HepG2 (cell line): ENCODE measurements around the gene CAMK1G. TPM values are rescaled to one million over a fixed set of nuclear protein-coding genes. Genes with fewer than 3 reads are reported as not detected.

Experiments used
- KLF16 ChIP-seq, 2 experiments: sonication (generic) in 1 of 2; formaldehyde crosslinking in 1 of 2; IDR thresholded peaks; 2 replicates each; pipeline versions ENCODE4 v1.6.1 to v1.8.0; 2016 to 2023; ENCODE audit warnings: missing genetic modification reagents in 2 of 2, missing compliant biosample characterization in 1 of 2
- NFIB ChIP-seq: sonication (generic); formaldehyde crosslinking; IDR thresholded peaks from 2 replicates; pipeline ENCODE4 v1.9.0; 2021; ENCODE audit warnings: missing genetic modification reagents, mild to moderate bottlenecking, borderline replicate concordance
- NR1H2 ChIP-seq: sonication (generic); formaldehyde crosslinking; IDR thresholded peaks from 2 replicates; pipeline ENCODE4 v1.8.1; 2022; ENCODE audit warnings: low read depth, missing genetic modification reagents, borderline replicate concordance
- SRSF4 ChIP-seq: fragments of 200-400 bp; formaldehyde crosslinking; IDR thresholded peaks from one replicate; pipeline ENCODE4 v1.6.1; 2018; ENCODE audit warnings: mild to moderate bottlenecking, low read depth, low read length, moderate library complexity; ENCODE audit not compliant: poor library complexity, severe bottlenecking
- STAG1 ChIP-seq: sonication (generic); formaldehyde crosslinking; IDR thresholded peaks from 2 replicates; pipeline ENCODE4 v1.4.0; 2020; ENCODE audit warnings: missing genetic modification reagents
- TCF7L2 ChIP-seq: IDR thresholded peaks from 2 replicates; pipeline ENCODE4 v1.6.1; 2011; ENCODE audit warnings: mild to moderate bottlenecking, low read depth, low read length, moderate library complexity
- TP53 ChIP-seq: sonication (generic); formaldehyde crosslinking; conservative IDR thresholded peaks from 2 replicates; pipeline ENCODE4 v1.4.0; 2020; ENCODE audit warnings: missing genetic modification reagents
- ZBTB20 ChIP-seq: sonication (generic); formaldehyde crosslinking; IDR thresholded peaks from 2 replicates; pipeline ENCODE4 v1.8.1; 2023; ENCODE audit warnings: missing genetic modification reagents, low read depth, mild to moderate bottlenecking, borderline replicate concordance
- ZNF251 ChIP-seq: sonication (generic); formaldehyde crosslinking; IDR thresholded peaks from 2 replicates; pipeline ENCODE4 v1.9.0; 2021; ENCODE audit warnings: mild to moderate bottlenecking, missing genetic modification reagents
- ZNF253 ChIP-seq: sonication (generic); formaldehyde crosslinking; IDR thresholded peaks from 2 replicates; pipeline ENCODE4 v1.8.0; 2022; ENCODE audit warnings: mild to moderate bottlenecking, missing genetic modification reagents, borderline replicate concordance
- ZNF891 ChIP-seq: sonication (generic); formaldehyde crosslinking; IDR thresholded peaks from 2 replicates; pipeline ENCODE4 v1.5.0; 2020; ENCODE audit warnings: mild to moderate bottlenecking, missing genetic modification reagents
- polyA plus RNA-seq, 8 experiments: library from polyadenylated mRNA; depleted of rRNA in 3 of 8; stranded (reverse) in 7 of 8; unstranded in 1 of 8; fragments of >200 nt; fragmentation: Illumina TruSeq in 4 of 8; extraction: Trizol in 4 of 8; gene quantifications; 2 replicates each; pipeline versions ENCODE4 v1.2.1 to v1.2.3, GENCODE V29; 2011 to 2016; ENCODE audit warnings: low read depth in 4 of 8, missing spikeins in 1 of 8, mixed read lengths in 1 of 8; ENCODE audit not compliant: insufficient read depth in 1 of 8
- total RNA-seq, 5 experiments: library from RNA; depleted of rRNA; stranded (reverse); fragments of >200 nt; fragmentation: Illumina TruSeq; extraction: Trizol; gene quantifications; 2 replicates each; pipeline ENCODE4 v1.2.3, GENCODE V29; 2016; ENCODE audit warnings: low read depth in 1 of 5
- TF ChIP-seq, protein P1 (sequence below), 2 experiments: fragments of 450-650 bp in 1 of 2; sonication (generic) in 1 of 2; formaldehyde crosslinking in 1 of 2; IDR thresholded peaks; 2 replicates each; pipeline versions ENCODE4 v1.6.1 to v1.8.0; 2016 to 2022; ENCODE audit warnings: antibody characterized with exemption in 1 of 2, mild to moderate bottlenecking in 1 of 2, missing genetic modification reagents in 1 of 2
- TF ChIP-seq, protein P2 (sequence below): IDR thresholded peaks from 2 replicates; pipeline ENCODE4 v1.6.1; 2016; ENCODE audit warnings: low read depth, missing genetic modification reagents, missing compliant biosample characterization

Gene CAMK1G
- total and polyA plus RNA-seq, 2 of the 13 experiments (the other 11 are each of a cell fraction or from before 2014, with no cell fraction given): not detected

DNA sequence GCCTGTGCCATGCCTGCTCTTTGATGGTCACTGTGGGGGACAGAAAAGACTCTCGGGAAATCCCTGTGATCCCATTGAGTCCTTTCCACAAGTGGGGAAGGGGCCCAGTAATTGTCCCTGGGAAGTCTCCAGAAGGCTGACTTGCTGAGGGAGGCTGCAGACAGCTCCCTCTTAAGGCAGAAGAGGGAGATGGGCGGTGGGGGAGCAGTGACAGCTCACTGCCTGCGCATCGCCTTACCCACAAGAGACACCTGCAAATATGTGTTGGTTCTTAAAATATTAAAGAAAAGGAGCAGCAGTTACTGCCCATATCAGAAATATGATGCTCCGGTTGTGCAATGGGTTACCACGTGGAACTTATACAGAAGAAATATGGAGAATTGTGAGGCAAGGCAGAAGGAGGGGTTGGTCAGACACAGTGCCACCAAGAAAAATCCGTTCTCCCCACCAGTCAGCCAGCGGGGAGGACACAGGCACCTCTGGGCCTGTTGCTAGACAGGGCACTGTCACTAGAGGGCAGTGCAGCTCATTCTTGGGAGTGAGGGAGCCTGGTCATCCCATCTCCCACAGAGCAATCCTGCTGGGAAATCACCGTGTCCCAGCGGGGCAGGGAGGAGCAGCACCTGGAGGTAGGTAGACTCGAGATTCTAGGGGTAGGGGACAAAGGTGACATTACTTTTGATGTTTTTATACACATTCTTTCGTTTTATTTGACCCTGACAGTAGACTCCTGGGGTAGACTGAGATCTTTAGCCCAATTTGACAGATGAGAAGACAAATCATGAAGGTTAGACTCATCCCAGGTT is 6.9 kb upstream of the CAMK1G start (continued):
- TF ChIP-seq, protein P1, sequence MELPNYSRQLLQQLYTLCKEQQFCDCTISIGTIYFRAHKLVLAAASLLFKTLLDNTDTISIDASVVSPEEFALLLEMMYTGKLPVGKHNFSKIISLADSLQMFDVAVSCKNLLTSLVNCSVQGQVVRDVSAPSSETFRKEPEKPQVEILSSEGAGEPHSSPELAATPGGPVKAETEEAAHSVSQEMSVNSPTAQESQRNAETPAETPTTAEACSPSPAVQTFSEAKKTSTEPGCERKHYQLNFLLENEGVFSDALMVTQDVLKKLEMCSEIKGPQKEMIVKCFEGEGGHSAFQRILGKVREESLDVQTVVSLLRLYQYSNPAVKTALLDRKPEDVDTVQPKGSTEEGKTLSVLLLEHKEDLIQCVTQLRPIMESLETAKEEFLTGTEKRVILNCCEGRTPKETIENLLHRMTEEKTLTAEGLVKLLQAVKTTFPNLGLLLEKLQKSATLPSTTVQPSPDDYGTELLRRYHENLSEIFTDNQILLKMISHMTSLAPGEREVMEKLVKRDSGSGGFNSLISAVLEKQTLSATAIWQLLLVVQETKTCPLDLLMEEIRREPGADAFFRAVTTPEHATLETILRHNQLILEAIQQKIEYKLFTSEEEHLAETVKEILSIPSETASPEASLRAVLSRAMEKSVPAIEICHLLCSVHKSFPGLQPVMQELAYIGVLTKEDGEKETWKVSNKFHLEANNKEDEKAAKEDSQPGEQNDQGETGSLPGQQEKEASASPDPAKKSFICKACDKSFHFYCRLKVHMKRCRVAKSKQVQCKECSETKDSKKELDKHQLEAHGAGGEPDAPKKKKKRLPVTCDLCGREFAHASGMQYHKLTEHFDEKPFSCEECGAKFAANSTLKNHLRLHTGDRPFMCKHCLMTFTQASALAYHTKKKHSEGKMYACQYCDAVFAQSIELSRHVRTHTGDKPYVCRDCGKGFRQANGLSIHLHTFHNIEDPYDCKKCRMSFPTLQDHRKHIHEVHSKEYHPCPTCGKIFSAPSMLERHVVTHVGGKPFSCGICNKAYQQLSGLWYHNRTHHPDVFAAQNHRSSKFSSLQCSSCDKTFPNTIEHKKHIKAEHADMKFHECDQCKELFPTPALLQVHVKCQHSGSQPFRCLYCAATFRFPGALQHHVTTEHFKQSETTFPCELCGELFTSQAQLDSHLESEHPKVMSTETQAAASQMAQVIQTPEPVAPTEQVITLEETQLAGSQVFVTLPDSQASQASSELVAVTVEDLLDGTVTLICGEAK (IDR thresholded peaks at IDR 0.05): no peak
- TF ChIP-seq, protein P1 (CRISPR knock-in tag; IDR thresholded peaks at IDR 0.05): no peak
- TF ChIP-seq TP53 (CRISPR knock-in tag) (no peak), SRSF4 (no peak), ZNF891 (CRISPR knock-in tag) (no peak), ZNF253 (CRISPR knock-in tag) (no peak), KLF16 (CRISPR knock-in tag; IDR thresholded peaks at IDR 0.05) (no peak), STAG1 (CRISPR knock-in tag) (peak; percentile 83), NR1H2 (no peak), ZBTB20 (no peak), TCF7L2 (no peak), ZNF251 (CRISPR knock-in tag) (no peak), NFIB (CRISPR knock-in tag) (no peak)
- TF ChIP-seq, protein P2, sequence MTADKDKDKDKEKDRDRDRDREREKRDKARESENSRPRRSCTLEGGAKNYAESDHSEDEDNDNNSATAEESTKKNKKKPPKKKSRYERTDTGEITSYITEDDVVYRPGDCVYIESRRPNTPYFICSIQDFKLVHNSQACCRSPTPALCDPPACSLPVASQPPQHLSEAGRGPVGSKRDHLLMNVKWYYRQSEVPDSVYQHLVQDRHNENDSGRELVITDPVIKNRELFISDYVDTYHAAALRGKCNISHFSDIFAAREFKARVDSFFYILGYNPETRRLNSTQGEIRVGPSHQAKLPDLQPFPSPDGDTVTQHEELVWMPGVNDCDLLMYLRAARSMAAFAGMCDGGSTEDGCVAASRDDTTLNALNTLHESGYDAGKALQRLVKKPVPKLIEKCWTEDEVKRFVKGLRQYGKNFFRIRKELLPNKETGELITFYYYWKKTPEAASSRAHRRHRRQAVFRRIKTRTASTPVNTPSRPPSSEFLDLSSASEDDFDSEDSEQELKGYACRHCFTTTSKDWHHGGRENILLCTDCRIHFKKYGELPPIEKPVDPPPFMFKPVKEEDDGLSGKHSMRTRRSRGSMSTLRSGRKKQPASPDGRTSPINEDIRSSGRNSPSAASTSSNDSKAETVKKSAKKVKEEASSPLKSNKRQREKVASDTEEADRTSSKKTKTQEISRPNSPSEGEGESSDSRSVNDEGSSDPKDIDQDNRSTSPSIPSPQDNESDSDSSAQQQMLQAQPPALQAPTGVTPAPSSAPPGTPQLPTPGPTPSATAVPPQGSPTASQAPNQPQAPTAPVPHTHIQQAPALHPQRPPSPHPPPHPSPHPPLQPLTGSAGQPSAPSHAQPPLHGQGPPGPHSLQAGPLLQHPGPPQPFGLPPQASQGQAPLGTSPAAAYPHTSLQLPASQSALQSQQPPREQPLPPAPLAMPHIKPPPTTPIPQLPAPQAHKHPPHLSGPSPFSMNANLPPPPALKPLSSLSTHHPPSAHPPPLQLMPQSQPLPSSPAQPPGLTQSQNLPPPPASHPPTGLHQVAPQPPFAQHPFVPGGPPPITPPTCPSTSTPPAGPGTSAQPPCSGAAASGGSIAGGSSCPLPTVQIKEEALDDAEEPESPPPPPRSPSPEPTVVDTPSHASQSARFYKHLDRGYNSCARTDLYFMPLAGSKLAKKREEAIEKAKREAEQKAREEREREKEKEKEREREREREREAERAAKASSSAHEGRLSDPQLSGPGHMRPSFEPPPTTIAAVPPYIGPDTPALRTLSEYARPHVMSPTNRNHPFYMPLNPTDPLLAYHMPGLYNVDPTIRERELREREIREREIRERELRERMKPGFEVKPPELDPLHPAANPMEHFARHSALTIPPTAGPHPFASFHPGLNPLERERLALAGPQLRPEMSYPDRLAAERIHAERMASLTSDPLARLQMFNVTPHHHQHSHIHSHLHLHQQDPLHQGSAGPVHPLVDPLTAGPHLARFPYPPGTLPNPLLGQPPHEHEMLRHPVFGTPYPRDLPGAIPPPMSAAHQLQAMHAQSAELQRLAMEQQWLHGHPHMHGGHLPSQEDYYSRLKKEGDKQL (CRISPR knock-in tag): no peak
